Caco-2 (cell line): ENCODE measurements around the gene SNRNP40. TPM values are rescaled to one million over a fixed set of nuclear protein-coding genes. Genes with fewer than 3 reads are reported as not detected.

Source experiments
- BruUV-seq: library from RNA; stranded (reverse); fragments of 400-500 nt; replicated peaks from 2 replicates; lab custom pipeline; 2021; lab: Mats Ljungman, UMichigan
- CTCF ChIA-PET: fragments of 300-600 bp; sonication (Branson Sonifier 250); formaldehyde crosslinking; loops from one replicate; lab custom pipeline; 2022; ENCODE audit warnings: antibody characterized with exemption; lab: Charles Lee
- POLR2A ChIA-PET: fragments of 300-600 bp; sonication (Branson Sonifier 250); formaldehyde crosslinking; loops from one replicate; lab custom pipeline; 2022; ENCODE audit warnings: antibody characterized with exemption; lab: Charles Lee
- DNase-seq, 2 experiments: peaks; one replicate each; pipeline versions ENCODE4 v3.0.0 to v3.0.0-alpha.2; 2020 to 2022
- H3K27me3 ChIP-seq: replicated peaks from 2 replicates; pipeline ENCODE4 v1.6.0; 2011; ENCODE audit warnings: low read length; ENCODE audit not compliant: control insufficient read depth, insufficient read depth
- H3K36me3 ChIP-seq: 2 replicates; pipeline ENCODE4 v1.5.1; 2011; ENCODE audit warnings: low read length; ENCODE audit not compliant: control insufficient read depth, insufficient read depth
- H3K4me1 ChIP-seq: fragments of 250-450 bp; sonication (Bioruptor Pico); 2 replicates; pipeline ENCODE4 v1.5.1; 2020; ENCODE audit warnings: mild to moderate bottlenecking
- H3K4me3 ChIP-seq: 2 replicates; pipeline ENCODE4 v1.5.1; 2011; ENCODE audit warnings: low read depth, mild to moderate bottlenecking, control low read depth, low read length
- H3K9me3 ChIP-seq: fragments of 250-450 bp; sonication (Bioruptor Pico); 2 replicates; pipeline ENCODE4 v1.5.1; 2020; ENCODE audit warnings: mild to moderate bottlenecking, moderate library complexity
- H3K27ac Mint-ChIP-seq: one replicate; pipeline ENCODE4 v1.8.0; 2022; ENCODE audit warnings: mixed read lengths; ENCODE audit not compliant: unreplicated experiment
- H3K27me3 Mint-ChIP-seq: one replicate; pipeline ENCODE4 v1.8.0; 2022; ENCODE audit warnings: mixed read lengths; ENCODE audit not compliant: insufficient read depth, unreplicated experiment
- H3K36me3 Mint-ChIP-seq: one replicate; pipeline ENCODE4 v1.8.0; 2022; ENCODE audit warnings: mild to moderate bottlenecking, mixed read lengths; ENCODE audit not compliant: insufficient read depth, unreplicated experiment
- H3K4me1 Mint-ChIP-seq: one replicate; pipeline ENCODE4 v1.8.0; 2022; ENCODE audit warnings: low read depth, mixed read lengths; ENCODE audit not compliant: unreplicated experiment
- H3K4me3 Mint-ChIP-seq: one replicate; pipeline ENCODE4 v1.8.0; 2022; ENCODE audit warnings: mild to moderate bottlenecking, moderate library complexity, mixed read lengths; ENCODE audit not compliant: unreplicated experiment
- H3K9me3 Mint-ChIP-seq: one replicate; pipeline ENCODE4 v1.8.0; 2022; ENCODE audit warnings: mixed read lengths; ENCODE audit not compliant: unreplicated experiment
- CTCF ChIP-seq, 2 experiments: fragments of 200-600 bp in 1 of 2; IDR thresholded peaks; 1 replicate in 1 of 2; 2 replicates in 1 of 2; pipeline versions ENCODE4 v1.5.1 to v1.8.0; 2011 to 2022; ENCODE audit warnings: antibody characterized with exemption in 1 of 2, control low read depth in 1 of 2, inconsistent platforms in 1 of 2, low read depth in 1 of 2, low read length in 1 of 2, mild to moderate bottlenecking in 1 of 2, moderate library complexity in 1 of 2; ENCODE audit not compliant: insufficient read depth in 1 of 2, severe bottlenecking in 1 of 2, unreplicated experiment in 1 of 2
- intact Hi-C: fragments of 100-400 bp; cut with micrococcal nuclease; formaldehyde crosslinking; loops from one replicate; pipeline ENCODE4 v1.10.0; 2022; ENCODE audit not compliant: unreplicated experiment
- total RNA-seq: library from RNA; stranded (reverse); gene quantifications from 2 replicates; pipeline ENCODE4 v1.2.3, GENCODE V29; 2022

The SNRNP40 gene
- total RNA-seq, 1 experiment from 2014 or later = 49.5 TPM

- ChIA-PET CTCF (no interaction called here), POLR2A (interaction anchor here (0.6 kb wide), 1 partner anchor 47 kb away, joined by 4 read pairs; no protein-coding TSS in a partner anchor)
- Mint-ChIP-seq H3K27me3 (no peaks in the 10 kb centered on the region), H3K36me3 (no peaks in the 10 kb centered on the region), H3K4me1 (no peaks in the 10 kb centered on the region), H3K27ac (no peak overlapping the region), H3K9me3 (no peaks in the 10 kb centered on the region), H3K4me3 (no peak overlapping the region)
- Histone ChIP-seq H3K27me3 (no peaks in the 10 kb centered on the region), H3K36me3 (no peaks in the 10 kb centered on the region), H3K4me3 (no peak overlapping the region), H3K9me3 (no peaks in the 10 kb centered on the region), H3K4me1 (no peaks in the 10 kb centered on the region)
- BruUV-seq = no TSS peak
- TF ChIP-seq CTCF (IDR thresholded peaks at IDR 0.05; ENCODE audit: insufficient read depth in 1 of 2, low read depth in 1 of 2, low read length in 1 of 2, severe bottlenecking in 1 of 2, unreplicated experiment in 1 of 2) = no peak
- DNase-seq = no peak
- intact Hi-C loops = no loop called here
Observed at GRCh38 chr1:31326461-31326860, 29.9 kb upstream of the SNRNP40 start.

- no TSS peak for BruUV-seq
- intact Hi-C loops = no loop called here
- Histone ChIP-seq H3K4me3 (no peak overlapping the region), H3K4me1 (no peaks in the 10 kb centered on the region), H3K36me3 (no peaks in the 10 kb centered on the region), H3K9me3 (no peaks in the 10 kb centered on the region), H3K27me3 (no peaks in the 10 kb centered on the region)
- H3K4me1 Mint-ChIP-seq = no peaks in the 10 kb centered on the region
- no peaks in the 10 kb centered on the region for H3K27me3 Mint-ChIP-seq
- H3K9me3 Mint-ChIP-seq = no peaks in the 10 kb centered on the region
- no peak overlapping the region for H3K27ac Mint-ChIP-seq
- ChIA-PET POLR2A (no interaction called here), CTCF (no interaction called here)
- no peak for TF ChIP-seq CTCF (IDR thresholded peaks at IDR 0.05; ENCODE audit: insufficient read depth in 1 of 2, low read depth in 1 of 2, low read length in 1 of 2, severe bottlenecking in 1 of 2, unreplicated experiment in 1 of 2)
- no peak for DNase-seq
- H3K36me3 Mint-ChIP-seq = no peaks in the 10 kb centered on the region
- no peak overlapping the region for H3K4me3 Mint-ChIP-seq
Observed at GRCh38 chr1:31324992-31325391, 28.4 kb upstream of the SNRNP40 start.

GRCh38 chr1:31324093-31324492 is 27.5 kb upstream of the SNRNP40 start:
- Mint-ChIP-seq H3K27me3 (no peaks in the 10 kb centered on the region), H3K36me3 (no peaks in the 10 kb centered on the region), H3K9me3 (no peaks in the 10 kb centered on the region), H3K4me3 (no peak overlapping the region), H3K27ac (no peak overlapping the region), H3K4me1 (no peaks in the 10 kb centered on the region)
- ChIA-PET CTCF (no interaction called here), POLR2A (no interaction called here)
- H3K4me1 ChIP-seq = no peaks in the 10 kb centered on the region
- intact Hi-C loops = no loop called here
- no peaks in the 10 kb centered on the region for H3K36me3 ChIP-seq
- no peak for TF ChIP-seq CTCF (IDR thresholded peaks at IDR 0.05; ENCODE audit: insufficient read depth in 1 of 2, low read depth in 1 of 2, low read length in 1 of 2, severe bottlenecking in 1 of 2, unreplicated experiment in 1 of 2)
- no peak overlapping the region for H3K4me3 ChIP-seq
- H3K9me3 ChIP-seq = no peaks in the 10 kb centered on the region
- no peaks in the 10 kb centered on the region for H3K27me3 ChIP-seq
- no TSS peak for BruUV-seq
- no peak for DNase-seq
